HepG2 (cell line): ENCODE measurements around the gene CDC42EP1. TPM values are rescaled to one million over a fixed set of nuclear protein-coding genes. Genes with fewer than 3 reads are reported as not detected.

Experiments used
- FOXJ3 ChIP-seq: sonication (generic); formaldehyde crosslinking; IDR thresholded peaks from 2 replicates; pipeline ENCODE4 v1.4.0; 2020; ENCODE audit warnings: missing genetic modification reagents, mild to moderate bottlenecking, borderline replicate concordance
- FOXK1 ChIP-seq: sonication (generic); formaldehyde crosslinking; IDR thresholded peaks from 2 replicates; pipeline ENCODE4 v1.4.0; 2020; ENCODE audit warnings: low read depth, missing genetic modification reagents, borderline replicate concordance
- KDM1A ChIP-seq: IDR thresholded peaks from 2 replicates; pipeline ENCODE4 v1.6.1; 2016; ENCODE audit warnings: missing compliant biosample characterization
- MAF1 ChIP-seq: sonication (generic); formaldehyde crosslinking; IDR thresholded peaks from 2 replicates; pipeline ENCODE4 v1.5.0; 2020; ENCODE audit warnings: missing genetic modification reagents, borderline replicate concordance
- NFKBIZ ChIP-seq: IDR thresholded peaks from 2 replicates; pipeline ENCODE4 v1.6.1; 2018; ENCODE audit warnings: missing genetic modification reagents, missing compliant biosample characterization
- NR2C2 ChIP-seq: sonication (generic); formaldehyde crosslinking; IDR thresholded peaks from 2 replicates; pipeline ENCODE4 v1.4.0; 2020; ENCODE audit warnings: missing genetic modification reagents, mild to moderate bottlenecking, moderate library complexity, borderline replicate concordance
- RFXAP ChIP-seq: sonication (generic); formaldehyde crosslinking; IDR thresholded peaks from 2 replicates; pipeline ENCODE4 v1.4.0; 2020; ENCODE audit warnings: missing genetic modification reagents, borderline replicate concordance
- TBP ChIP-seq: sonication (generic); formaldehyde crosslinking; IDR thresholded peaks from 2 replicates; pipeline ENCODE4 v1.5.0; 2020; ENCODE audit warnings: missing genetic modification reagents
- TCF12 ChIP-seq, 2 experiments: fragments of 450-650 bp in 1 of 2; sonication (generic) in 1 of 2; formaldehyde crosslinking in 1 of 2; IDR thresholded peaks; 2 replicates each; pipeline versions ENCODE4 v1.6.1 to v1.8.0; 2017 to 2022; ENCODE audit warnings: antibody characterized with exemption in 1 of 2, mild to moderate bottlenecking in 1 of 2, missing genetic modification reagents in 1 of 2, moderate library complexity in 1 of 2
- TSC22D2 ChIP-seq: sonication (generic); formaldehyde crosslinking; IDR thresholded peaks from 2 replicates; pipeline ENCODE4 v1.5.1; 2020; ENCODE audit warnings: missing genetic modification reagents, mild to moderate bottlenecking, borderline replicate concordance
- ZMYM3 ChIP-seq: sonication (generic); formaldehyde crosslinking; IDR thresholded peaks from 2 replicates; pipeline ENCODE4 v1.5.1; 2020; ENCODE audit warnings: mild to moderate bottlenecking, missing genetic modification reagents
- ZNF33B ChIP-seq: sonication (generic); formaldehyde crosslinking; IDR thresholded peaks from 2 replicates; pipeline ENCODE4 v1.5.1; 2020; ENCODE audit warnings: mild to moderate bottlenecking, missing genetic modification reagents
- ZNF546 ChIP-seq: sonication (generic); formaldehyde crosslinking; conservative IDR thresholded peaks from 2 replicates; pipeline ENCODE4 v1.8.1; 2023; ENCODE audit warnings: mild to moderate bottlenecking, missing genetic modification reagents
- ZNF749 ChIP-seq: sonication (generic); formaldehyde crosslinking; IDR thresholded peaks from 2 replicates; pipeline ENCODE4 v1.8.0; 2022; ENCODE audit warnings: mild to moderate bottlenecking, missing genetic modification reagents, moderate library complexity, borderline replicate concordance
- ZNF878 ChIP-seq: sonication (generic); formaldehyde crosslinking; IDR thresholded peaks from 2 replicates; pipeline ENCODE4 v1.8.1; 2023; ENCODE audit warnings: mild to moderate bottlenecking, missing genetic modification reagents, moderate library complexity
- polyA plus RNA-seq, 8 experiments: library from polyadenylated mRNA; depleted of rRNA in 3 of 8; stranded (reverse) in 7 of 8; unstranded in 1 of 8; fragments of >200 nt; fragmentation: Illumina TruSeq in 4 of 8; extraction: Trizol in 4 of 8; gene quantifications; 2 replicates each; pipeline versions ENCODE4 v1.2.1 to v1.2.3, GENCODE V29; 2011 to 2016; ENCODE audit warnings: low read depth in 4 of 8, missing spikeins in 1 of 8, mixed read lengths in 1 of 8; ENCODE audit not compliant: insufficient read depth in 1 of 8
- total RNA-seq, 5 experiments: library from RNA; depleted of rRNA; stranded (reverse); fragments of >200 nt; fragmentation: Illumina TruSeq; extraction: Trizol; gene quantifications; 2 replicates each; pipeline ENCODE4 v1.2.3, GENCODE V29; 2016; ENCODE audit warnings: low read depth in 1 of 5
- TF ChIP-seq, protein P1 (sequence below): sonication (generic); formaldehyde crosslinking; IDR thresholded peaks from 2 replicates; pipeline ENCODE4 v1.8.1; 2023; ENCODE audit warnings: mild to moderate bottlenecking, missing genetic modification reagents
- TF ChIP-seq, protein P2 (sequence below): IDR thresholded peaks from 2 replicates; pipeline ENCODE4 v1.6.1; 2016; ENCODE audit warnings: mild to moderate bottlenecking, missing biosample characterization, missing genetic modification reagents
- TF ChIP-seq, protein P3 (sequence below): sonication (generic); formaldehyde crosslinking; IDR thresholded peaks from 2 replicates; pipeline ENCODE4 v1.5.1; 2020; ENCODE audit warnings: mild to moderate bottlenecking, missing genetic modification reagents, moderate library complexity
- TF ChIP-seq, protein P4 (sequence below): sonication (generic); formaldehyde crosslinking; IDR thresholded peaks from 2 replicates; pipeline ENCODE4 v1.9.0; 2021; ENCODE audit warnings: missing genetic modification reagents, mild to moderate bottlenecking, borderline replicate concordance
- TF ChIP-seq, protein P5 (sequence below): sonication (generic); formaldehyde crosslinking; IDR thresholded peaks from 2 replicates; pipeline ENCODE4 v1.4.0; 2020; ENCODE audit warnings: mild to moderate bottlenecking, missing genetic modification reagents
- TF ChIP-seq, protein P6 (sequence below): sonication (generic); formaldehyde crosslinking; IDR thresholded peaks from 2 replicates; pipeline ENCODE4 v1.8.0; 2022; ENCODE audit warnings: missing genetic modification reagents, low read depth, mild to moderate bottlenecking, borderline replicate concordance

The CDC42EP1 gene
- total and polyA plus RNA-seq, 2 of the 13 experiments (the other 11 are each of a cell fraction or from before 2014, with no cell fraction given), result 17.1 to 29.5 TPM

DNA sequence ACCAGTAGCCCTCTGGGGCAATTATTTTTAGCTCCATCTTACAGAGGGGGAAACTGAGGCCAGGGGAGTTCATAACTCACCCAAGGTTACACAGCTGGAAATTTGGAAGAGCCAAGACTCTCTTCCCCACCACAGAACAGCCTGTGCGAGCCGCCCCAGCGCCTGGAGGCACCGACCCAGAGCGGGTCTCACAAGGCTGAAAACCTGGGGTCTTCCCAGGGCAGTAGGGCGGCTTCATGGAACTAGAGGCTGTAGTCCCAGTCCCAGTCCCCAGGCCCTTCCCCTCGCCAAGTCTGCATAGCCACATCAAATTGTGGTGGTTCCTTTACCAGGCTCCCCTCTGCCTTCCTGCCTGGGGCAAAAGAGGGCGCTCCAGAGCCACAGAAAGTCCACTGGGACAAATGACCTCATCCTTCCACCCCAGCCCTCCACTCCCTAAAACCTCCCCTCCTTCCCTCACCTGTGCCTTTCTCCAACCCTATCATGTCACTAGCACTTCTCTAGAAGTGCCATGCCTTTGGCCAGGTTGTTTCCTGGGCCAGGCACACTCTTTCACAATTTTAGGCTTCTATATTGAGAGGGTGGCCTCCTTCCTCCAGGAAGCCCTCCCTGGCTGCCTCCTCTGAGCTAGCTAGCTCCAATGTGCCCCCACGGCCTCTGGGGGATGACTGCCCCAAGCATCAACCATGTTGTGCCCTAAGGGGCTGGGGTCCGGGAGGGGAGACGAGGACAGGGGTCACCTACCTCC lies 15.2 kb upstream of the CDC42EP1 start (continued):
- TF ChIP-seq, protein P1, sequence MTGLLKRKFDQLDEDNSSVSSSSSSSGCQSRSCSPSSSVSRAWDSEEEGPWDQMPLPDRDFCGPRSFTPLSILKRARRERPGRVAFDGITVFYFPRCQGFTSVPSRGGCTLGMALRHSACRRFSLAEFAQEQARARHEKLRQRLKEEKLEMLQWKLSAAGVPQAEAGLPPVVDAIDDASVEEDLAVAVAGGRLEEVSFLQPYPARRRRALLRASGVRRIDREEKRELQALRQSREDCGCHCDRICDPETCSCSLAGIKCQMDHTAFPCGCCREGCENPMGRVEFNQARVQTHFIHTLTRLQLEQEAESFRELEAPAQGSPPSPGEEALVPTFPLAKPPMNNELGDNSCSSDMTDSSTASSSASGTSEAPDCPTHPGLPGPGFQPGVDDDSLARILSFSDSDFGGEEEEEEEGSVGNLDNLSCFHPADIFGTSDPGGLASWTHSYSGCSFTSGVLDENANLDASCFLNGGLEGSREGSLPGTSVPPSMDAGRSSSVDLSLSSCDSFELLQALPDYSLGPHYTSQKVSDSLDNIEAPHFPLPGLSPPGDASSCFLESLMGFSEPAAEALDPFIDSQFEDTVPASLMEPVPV (CRISPR knock-in tag), result no peak
- TF ChIP-seq, protein P2, sequence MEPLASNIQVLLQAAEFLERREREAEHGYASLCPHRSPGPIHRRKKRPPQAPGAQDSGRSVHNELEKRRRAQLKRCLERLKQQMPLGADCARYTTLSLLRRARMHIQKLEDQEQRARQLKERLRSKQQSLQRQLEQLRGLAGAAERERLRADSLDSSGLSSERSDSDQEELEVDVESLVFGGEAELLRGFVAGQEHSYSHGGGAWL (CRISPR knock-in tag), result 0 out of 2 replicates have a peak, but pooled peaks have one; percentile 15
- TF ChIP-seq ZNF33B (CRISPR knock-in tag) (no peak), KDM1A (CRISPR knock-in tag) (peak; percentile 13; the same call in 1 of the 2 replicates), ZMYM3 (CRISPR knock-in tag) (peak; percentile 99), ZNF878 (CRISPR knock-in tag) (no peak), NR2C2 (CRISPR knock-in tag) (no peak), ZNF546 (CRISPR knock-in tag) (no peak; the same call in 1 of the 2 replicates), TBP (no peak), TCF12 (IDR thresholded peaks at IDR 0.05) (no peak), TCF12 (CRISPR knock-in tag; IDR thresholded peaks at IDR 0.05) (no peak), RFXAP (no peak), FOXJ3 (CRISPR knock-in tag) (no peak), NFKBIZ (0 out of 2 replicates have a peak, but pooled peaks have one; percentile 2), TSC22D2 (no peak), MAF1 (CRISPR knock-in tag) (no peak), ZNF749 (CRISPR knock-in tag) (peak; percentile 94; the same call in 1 of the 2 replicates), FOXK1 (CRISPR knock-in tag) (no peak)
- TF ChIP-seq, protein P3, sequence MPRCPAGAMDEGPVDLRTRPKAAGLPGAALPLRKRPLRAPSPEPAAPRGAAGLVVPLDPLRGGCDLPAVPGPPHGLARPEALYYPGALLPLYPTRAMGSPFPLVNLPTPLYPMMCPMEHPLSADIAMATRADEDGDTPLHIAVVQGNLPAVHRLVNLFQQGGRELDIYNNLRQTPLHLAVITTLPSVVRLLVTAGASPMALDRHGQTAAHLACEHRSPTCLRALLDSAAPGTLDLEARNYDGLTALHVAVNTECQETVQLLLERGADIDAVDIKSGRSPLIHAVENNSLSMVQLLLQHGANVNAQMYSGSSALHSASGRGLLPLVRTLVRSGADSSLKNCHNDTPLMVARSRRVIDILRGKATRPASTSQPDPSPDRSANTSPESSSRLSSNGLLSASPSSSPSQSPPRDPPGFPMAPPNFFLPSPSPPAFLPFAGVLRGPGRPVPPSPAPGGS (CRISPR knock-in tag), result 0 out of 2 replicates have a peak, but pooled peaks have one; percentile 2
- TF ChIP-seq, protein P4, sequence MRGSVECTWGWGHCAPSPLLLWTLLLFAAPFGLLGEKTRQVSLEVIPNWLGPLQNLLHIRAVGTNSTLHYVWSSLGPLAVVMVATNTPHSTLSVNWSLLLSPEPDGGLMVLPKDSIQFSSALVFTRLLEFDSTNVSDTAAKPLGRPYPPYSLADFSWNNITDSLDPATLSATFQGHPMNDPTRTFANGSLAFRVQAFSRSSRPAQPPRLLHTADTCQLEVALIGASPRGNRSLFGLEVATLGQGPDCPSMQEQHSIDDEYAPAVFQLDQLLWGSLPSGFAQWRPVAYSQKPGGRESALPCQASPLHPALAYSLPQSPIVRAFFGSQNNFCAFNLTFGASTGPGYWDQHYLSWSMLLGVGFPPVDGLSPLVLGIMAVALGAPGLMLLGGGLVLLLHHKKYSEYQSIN (CRISPR knock-in tag), result no peak
- TF ChIP-seq, protein P5, sequence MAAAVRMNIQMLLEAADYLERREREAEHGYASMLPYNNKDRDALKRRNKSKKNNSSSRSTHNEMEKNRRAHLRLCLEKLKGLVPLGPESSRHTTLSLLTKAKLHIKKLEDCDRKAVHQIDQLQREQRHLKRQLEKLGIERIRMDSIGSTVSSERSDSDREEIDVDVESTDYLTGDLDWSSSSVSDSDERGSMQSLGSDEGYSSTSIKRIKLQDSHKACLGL (CRISPR knock-in tag), result no peak
- TF ChIP-seq, protein P6, sequence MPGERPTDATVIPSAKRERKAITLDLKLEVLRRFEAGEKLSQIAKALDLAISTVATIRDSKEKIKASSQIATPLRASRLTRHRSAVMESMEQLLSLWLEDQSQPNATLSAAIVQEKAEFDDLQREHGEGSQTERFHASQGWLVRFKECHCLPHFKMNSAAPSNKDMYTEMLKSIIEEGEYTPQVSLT (CRISPR knock-in tag), result no peak
